Cardiac fibroblast (primary cell): ENCODE results near the gene TEX38.
"Not testable (repeated sequence)": the region's sequence is repeated elsewhere in the genome, so short reads cannot be mapped to it uniquely, and the experiment has no call there.

Source experiments
- DNase-seq, 2 donors: peaks; one replicate each; pipeline versions ENCODE4 v3.0.0 to v3.0.0-alpha.2; 2010; ENCODE audit warnings: low read depth in 2 of 2
- H3K4me3 ChIP-seq, 2 donors: replicated peaks in 1 of 2; 1 replicate in 1 of 2; 2 replicates in 1 of 2; pipeline ENCODE4 v1.5.1; 2011; ENCODE audit warnings: low read depth in 2 of 2, low read length in 2 of 2, mild to moderate bottlenecking in 2 of 2, moderate library complexity in 1 of 2
- TF ChIP-seq, protein P1 (sequence below): IDR thresholded peaks from one replicate; pipeline ENCODE4 v1.5.1; 2011; ENCODE audit warnings: low read depth, mild to moderate bottlenecking, low read length, inconsistent platforms

The TEX38 gene

DNA sequence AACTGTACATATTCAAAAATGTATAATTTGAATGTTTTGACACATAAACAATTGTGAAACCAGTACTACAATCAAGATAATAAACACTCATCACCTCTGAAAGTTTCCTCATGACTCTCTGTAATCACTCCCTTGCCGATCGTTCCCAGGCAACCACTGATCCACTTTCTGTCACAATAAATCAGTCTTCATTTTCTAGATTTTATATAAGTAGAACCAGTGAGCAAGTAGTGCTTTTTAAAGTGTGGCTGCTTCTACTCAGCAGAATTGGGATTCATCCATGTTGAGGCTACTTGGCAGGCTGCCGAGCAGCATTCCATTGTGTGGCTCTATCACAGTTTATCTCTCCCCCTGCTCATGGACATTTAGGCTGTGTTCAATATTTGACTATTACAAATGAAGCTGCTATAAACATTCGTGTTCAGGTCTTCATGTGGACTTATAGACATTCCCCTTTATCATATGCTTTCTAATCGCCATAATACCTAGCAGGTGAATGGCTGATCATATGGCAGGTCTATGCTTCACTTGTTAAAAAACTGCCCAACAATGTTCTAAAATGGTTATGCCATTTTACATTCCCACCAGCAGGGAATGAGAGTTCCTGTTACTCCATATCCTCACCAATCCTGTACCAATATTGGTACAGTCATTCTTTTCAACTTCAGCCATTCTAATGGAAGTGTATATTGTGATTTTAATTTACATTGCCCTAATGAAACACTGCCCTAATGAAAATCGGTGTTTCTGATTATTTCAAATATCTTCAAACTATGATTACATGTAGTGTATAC lies 20.5 kb downstream of the TEX38 start:
- TF ChIP-seq, protein P1, sequence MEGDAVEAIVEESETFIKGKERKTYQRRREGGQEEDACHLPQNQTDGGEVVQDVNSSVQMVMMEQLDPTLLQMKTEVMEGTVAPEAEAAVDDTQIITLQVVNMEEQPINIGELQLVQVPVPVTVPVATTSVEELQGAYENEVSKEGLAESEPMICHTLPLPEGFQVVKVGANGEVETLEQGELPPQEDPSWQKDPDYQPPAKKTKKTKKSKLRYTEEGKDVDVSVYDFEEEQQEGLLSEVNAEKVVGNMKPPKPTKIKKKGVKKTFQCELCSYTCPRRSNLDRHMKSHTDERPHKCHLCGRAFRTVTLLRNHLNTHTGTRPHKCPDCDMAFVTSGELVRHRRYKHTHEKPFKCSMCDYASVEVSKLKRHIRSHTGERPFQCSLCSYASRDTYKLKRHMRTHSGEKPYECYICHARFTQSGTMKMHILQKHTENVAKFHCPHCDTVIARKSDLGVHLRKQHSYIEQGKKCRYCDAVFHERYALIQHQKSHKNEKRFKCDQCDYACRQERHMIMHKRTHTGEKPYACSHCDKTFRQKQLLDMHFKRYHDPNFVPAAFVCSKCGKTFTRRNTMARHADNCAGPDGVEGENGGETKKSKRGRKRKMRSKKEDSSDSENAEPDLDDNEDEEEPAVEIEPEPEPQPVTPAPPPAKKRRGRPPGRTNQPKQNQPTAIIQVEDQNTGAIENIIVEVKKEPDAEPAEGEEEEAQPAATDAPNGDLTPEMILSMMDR, result peak; percentile 12
- DNase-seq, result peak; percentile 22 to 45

DNA sequence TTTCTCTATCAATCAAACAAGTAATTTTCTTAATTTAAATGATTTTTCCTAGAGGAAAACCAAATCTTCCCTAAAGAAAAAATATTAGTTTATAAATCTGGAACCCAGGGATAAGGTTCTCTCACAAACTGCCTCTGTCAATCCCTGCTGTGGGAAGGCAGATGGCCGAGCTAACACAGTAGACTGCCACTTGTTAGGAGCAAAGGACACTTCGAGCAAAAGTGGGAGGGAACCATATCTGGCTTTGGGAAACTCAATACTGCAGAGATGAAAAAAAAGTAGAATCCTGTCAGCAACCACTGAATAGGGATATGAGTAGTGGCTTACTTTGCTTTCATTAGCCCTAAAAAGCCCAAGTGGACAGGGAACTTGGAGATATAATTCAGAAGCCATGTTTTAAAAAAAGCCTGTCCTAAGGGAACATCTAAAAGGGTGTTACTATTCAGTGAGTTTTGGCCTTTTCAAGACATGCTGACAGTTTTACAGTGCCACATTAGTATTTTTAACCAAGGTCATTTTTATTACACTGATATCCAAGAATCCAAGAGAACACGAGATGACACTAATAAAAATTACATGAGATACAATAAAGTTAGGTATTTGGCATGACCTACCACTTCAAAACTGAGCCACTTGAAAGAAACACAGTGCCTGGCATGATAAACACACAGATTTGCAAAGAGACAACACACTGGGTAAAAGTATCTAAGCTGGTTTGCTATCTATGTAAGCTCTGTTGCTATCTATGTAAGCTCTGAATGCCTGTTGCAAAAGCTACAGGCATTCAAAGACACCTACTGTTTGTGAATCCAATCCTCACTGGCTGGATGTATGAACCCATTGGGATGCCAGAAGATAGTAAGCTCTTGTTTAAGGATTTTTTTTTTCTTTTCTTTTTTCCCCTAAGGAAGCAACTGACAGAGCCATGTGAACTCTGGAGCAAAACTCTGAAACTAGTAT lies 21.4 kb downstream of the TEX38 start:
- no peak for DNase-seq
- H3K4me3 ChIP-seq, result no peak overlapping the region
- TF ChIP-seq, protein P1, result no peak

More for the DNA sequence above, 20.5 kb downstream of the TEX38 start:
- no peak overlapping the region for H3K4me3 ChIP-seq

DNA sequence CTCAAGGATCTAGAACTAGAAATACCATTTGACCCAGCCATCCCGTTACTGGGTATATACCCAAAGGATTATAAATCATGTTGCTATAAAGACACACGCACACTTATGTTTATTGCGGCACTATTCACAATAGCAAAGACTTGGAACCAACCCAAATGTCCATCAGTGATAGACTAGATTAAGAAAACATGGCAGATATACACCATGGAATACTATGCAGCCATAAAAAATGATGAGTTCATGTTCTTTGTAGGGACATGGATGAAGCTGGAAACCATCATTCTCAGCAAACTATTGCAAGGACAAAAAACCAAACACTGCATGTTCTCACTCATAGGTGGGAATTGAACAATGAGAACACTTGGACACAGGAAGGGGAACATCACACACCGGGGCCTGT lies 23.0 kb downstream of the TEX38 start:
- DNase-seq, H3K4me3 ChIP-seq: not testable (repeated sequence)

DNA sequence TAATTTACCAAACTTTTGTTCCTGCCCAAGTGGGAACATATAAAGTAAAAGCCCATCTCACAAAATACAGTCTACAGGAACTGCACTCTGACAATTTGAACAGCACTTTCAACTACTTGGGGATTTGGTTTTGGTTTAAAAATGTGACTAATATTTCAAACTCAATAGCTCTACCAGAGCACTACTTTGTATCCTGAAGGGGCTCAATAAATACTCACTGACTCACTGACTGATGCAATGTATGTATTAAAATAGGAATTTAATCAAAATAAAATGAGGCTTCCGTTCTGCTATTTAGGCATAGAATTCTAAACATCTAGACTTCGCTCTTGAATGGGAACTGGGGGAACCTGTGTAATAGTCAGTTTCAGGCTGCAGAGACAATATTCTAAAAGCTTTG lies 25.4 kb downstream of the TEX38 start:
- TF ChIP-seq, protein P1, result no peak
- H3K4me3 ChIP-seq, result no peak overlapping the region
- DNase-seq, result peak in 1 of 2 donors; percentile 20

DNA sequence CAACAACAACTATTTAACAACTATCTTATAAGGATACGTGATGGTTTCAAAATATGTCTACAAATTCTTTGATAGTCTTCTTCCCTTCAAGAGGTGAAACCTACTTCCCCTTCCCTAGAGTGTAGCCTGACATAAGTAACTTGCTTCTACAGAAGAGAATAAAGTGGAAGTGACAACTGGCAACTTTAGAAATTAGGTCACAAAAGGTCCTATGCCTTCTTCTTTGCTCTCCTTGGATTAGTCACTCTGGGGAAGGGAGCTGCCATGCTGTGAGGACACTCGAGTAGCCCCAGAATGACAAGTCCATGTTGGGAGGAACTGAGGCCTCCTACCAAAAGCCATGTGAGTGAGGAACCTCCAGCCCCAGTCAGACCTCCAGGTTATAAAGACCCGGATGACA lies 28.0 kb downstream of the TEX38 start:
- TF ChIP-seq, protein P1, result no peak
- no peak overlapping the region for H3K4me3 ChIP-seq
- no peak for DNase-seq

DNA sequence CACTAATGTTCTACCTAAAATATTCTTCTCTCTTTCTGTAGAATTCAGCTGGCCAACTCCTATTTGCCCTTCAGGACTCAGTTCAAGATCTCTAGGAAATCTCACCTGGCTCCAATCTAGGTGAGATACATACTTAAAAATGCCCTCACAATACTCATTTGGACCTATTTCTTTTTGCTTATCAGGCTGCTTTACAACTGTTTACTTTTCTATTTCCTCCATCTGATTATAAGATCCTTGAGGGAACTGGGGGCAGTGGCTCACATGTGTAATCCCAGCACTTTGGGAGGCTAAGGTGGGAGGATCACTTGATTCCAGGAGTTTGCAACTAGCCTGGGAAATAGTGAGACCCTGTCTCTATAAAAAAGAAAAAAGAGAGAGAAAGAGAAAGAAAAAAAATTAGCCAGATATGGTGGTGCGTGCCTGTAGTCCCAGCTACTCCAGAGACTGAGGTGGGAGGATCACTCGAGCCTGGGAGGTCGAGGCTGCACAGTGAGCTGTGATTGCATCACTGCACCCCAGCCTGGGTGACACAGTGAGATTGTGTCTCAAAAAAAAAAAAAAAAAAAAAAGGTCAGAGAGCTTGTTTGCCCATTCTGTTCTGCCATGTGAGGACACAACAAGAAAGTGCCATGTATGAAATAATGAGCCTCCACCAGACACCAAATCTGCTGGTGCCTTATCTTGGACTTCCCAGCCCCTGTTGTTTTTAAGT lies 32.4 kb downstream of the TEX38 start:
- no peak for DNase-seq
- TF ChIP-seq, protein P1, result no peak
- H3K4me3 ChIP-seq, result no peak overlapping the region
